ENCODE measurements around the gene TMEM128. TPM values are rescaled to one million over a fixed set of nuclear protein-coding genes. Genes with fewer than 3 reads are reported as not detected.

Gene TMEM128
- total RNA-seq, 2 experiments from 2014 or later: 19.4 to 20.6 TPM

DNA sequence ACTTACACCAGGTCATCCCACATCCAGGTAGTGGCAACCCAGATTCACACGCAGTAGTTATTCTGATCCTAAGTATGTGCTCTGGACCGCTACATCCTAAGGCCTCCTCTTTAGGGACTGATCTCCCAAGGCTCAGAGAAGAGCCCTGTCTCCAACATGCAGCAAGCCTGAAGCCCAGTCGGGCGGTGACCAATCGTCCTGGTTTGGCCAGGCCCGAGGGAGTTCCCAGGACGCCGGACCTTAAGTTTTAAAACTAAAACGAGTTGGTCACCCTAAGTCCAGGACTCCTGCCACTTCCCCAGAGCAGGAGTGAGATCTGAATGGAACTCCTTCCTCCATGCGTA lies 41.5 kb upstream of the TMEM128 start:
- Mint-ChIP-seq H3K36me3 (ENCODE audit: low read depth) (peaks cover 32% of the 10 kb centered on the region), H3K27me3 (no peaks in the 10 kb centered on the region), H3K4me3 (peak overlapping the region; percentile 94), H3K9me3 (no peaks in the 10 kb centered on the region), H3K4me1 (ENCODE audit: low read depth) (peaks cover 45% of the 10 kb centered on the region), H3K27ac (peak overlapping the region; percentile 89)
- peak; percentile 7 for ATAC-seq
- intact Hi-C loops (cut with micrococcal nuclease): no loop called here
- CTCF ChIA-PET: no interaction called here
- DNase-seq: peak; percentile 11
- POLR2A ChIA-PET: interaction anchor here (1.4 to 1.6 kb wide), 2 partner anchors 40 to 41 kb away, joined by 3 to 5 read pairs; partner anchors contain the start of gene TMEM128
- TF ChIP-seq, protein P1, sequence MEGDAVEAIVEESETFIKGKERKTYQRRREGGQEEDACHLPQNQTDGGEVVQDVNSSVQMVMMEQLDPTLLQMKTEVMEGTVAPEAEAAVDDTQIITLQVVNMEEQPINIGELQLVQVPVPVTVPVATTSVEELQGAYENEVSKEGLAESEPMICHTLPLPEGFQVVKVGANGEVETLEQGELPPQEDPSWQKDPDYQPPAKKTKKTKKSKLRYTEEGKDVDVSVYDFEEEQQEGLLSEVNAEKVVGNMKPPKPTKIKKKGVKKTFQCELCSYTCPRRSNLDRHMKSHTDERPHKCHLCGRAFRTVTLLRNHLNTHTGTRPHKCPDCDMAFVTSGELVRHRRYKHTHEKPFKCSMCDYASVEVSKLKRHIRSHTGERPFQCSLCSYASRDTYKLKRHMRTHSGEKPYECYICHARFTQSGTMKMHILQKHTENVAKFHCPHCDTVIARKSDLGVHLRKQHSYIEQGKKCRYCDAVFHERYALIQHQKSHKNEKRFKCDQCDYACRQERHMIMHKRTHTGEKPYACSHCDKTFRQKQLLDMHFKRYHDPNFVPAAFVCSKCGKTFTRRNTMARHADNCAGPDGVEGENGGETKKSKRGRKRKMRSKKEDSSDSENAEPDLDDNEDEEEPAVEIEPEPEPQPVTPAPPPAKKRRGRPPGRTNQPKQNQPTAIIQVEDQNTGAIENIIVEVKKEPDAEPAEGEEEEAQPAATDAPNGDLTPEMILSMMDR (IDR thresholded peaks at IDR 0.05): no peak

- intact Hi-C loops (cut with micrococcal nuclease): no loop called here
- peak overlapping the region; percentile 89 for H3K27ac Mint-ChIP-seq
Observed at GRCh38 chr4:4289055-4289454, 41.0 kb upstream of the TMEM128 start.

GRCh38 chr4:4288098-4288497 lies 40.1 kb upstream of the TMEM128 start:
- peaks cover 45% of the 10 kb centered on the region for H3K4me1 Mint-ChIP-seq (ENCODE audit: low read depth)
- TF ChIP-seq, protein P1 (IDR thresholded peaks at IDR 0.05): no peak
- peaks cover 46% of the 10 kb centered on the region for H3K36me3 Mint-ChIP-seq (ENCODE audit: low read depth)
- ATAC-seq (no peak), DNase-seq (no peak)
- ChIA-PET CTCF (no interaction called here), POLR2A (interaction anchor here (1.1 kb wide), 1 partner anchor 26 kb away, joined by 3 read pairs; no protein-coding TSS in a partner anchor)
- H3K9me3 Mint-ChIP-seq: no peaks in the 10 kb centered on the region
- H3K4me3 Mint-ChIP-seq: peak overlapping the region; percentile 56
- no peaks in the 10 kb centered on the region for H3K27me3 Mint-ChIP-seq
- peak overlapping the region; percentile 10 for H3K27ac Mint-ChIP-seq
- intact Hi-C loops (cut with micrococcal nuclease): no loop called here

More at GRCh38 chr4:4289055-4289454, 41.0 kb upstream of the TMEM128 start:
- Mint-ChIP-seq H3K4me1 (ENCODE audit: low read depth) (peaks cover 45% of the 10 kb centered on the region), H3K4me3 (peak overlapping the region; percentile 94), H3K27me3 (no peaks in the 10 kb centered on the region), H3K9me3 (no peaks in the 10 kb centered on the region), H3K36me3 (ENCODE audit: low read depth) (peaks cover 37% of the 10 kb centered on the region)
- TF ChIP-seq, protein P1 (IDR thresholded peaks at IDR 0.05): no peak
- ChIA-PET POLR2A (interaction anchor here (1.6 kb wide), 1 partner anchor 41 kb away, joined by 3 read pairs; the partner anchor contains the start of gene TMEM128), CTCF (no interaction called here)
- DNase-seq: peak; percentile 14
- ATAC-seq: no peak

DNA sequence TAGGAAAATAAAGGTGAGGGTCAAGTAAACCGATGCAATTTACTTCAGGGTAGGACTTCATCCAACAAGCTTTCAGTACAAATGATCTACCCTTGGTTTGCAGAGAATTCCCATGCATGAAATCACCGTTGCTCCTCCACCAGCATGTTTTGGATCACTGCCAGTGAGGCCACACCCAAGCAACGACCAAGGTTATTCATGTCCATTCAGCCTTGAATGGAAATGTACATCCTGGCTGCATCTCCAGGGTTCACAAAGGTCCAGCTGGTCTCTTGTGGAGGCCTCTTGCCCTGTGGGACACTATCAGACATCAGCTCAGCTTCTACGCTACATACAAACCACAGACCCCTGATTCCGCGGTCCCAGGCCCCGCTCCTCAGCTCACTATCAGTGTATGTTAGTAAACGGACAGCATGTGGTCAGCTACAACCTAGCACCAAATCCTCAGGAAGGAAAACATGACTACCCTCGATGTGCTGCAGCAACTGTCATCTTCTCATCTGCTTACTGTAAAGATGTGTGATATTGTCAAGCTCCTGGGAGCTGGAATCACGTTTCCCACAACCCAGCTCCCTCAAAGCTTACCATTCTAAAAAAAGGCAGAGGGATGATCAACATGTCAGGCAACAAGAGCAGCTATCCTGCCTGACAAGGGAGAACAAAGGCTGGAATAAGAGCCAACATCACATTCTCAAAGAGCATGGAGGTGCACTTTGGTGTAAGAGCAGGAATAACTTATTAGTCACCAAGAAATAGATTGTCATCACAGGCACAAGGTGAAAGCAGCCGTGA lies 37.0 kb upstream of the TMEM128 start:
- DNase-seq: no peak
- TF ChIP-seq, protein P1 (IDR thresholded peaks at IDR 0.05): no peak
- POLR2A ChIA-PET: interaction anchor here (0.8 to 1.2 kb wide), 2 partner anchors 24 to 37 kb away, joined by 3 to 5 read pairs; partner anchors contain the start of gene TMEM128

DNA sequence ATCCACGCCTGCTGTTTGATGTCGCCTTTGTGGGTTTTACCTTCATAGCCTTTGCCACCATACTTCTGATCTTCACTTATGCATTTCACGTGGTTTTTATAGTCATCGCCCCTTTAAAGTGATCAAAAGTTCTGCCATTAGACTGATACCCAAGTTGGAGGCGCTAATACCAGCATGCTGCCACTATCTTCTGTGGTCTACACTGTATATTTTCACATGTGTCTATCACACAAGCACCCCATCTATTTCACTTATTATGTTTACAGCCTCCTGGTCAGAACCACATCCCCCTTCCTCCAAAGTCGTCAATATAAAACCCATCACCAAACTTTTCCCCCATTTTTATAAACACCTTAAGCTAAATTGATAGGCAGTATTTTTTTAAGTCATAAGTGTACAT lies 33.8 kb upstream of the TMEM128 start:
- intact Hi-C loops (cut with micrococcal nuclease): no loop called here
- TF ChIP-seq, protein P1 (IDR thresholded peaks at IDR 0.05): no peak
- no peaks in the 10 kb centered on the region for H3K27me3 Mint-ChIP-seq

More for the DNA sequence above, 37.0 kb upstream of the TMEM128 start:
- ATAC-seq: no peak
- Mint-ChIP-seq H3K36me3 (ENCODE audit: low read depth) (peaks cover 69% of the 10 kb centered on the region), H3K4me1 (ENCODE audit: low read depth) (peaks cover 34% of the 10 kb centered on the region), H3K27me3 (no peaks in the 10 kb centered on the region), H3K4me3 (no peak overlapping the region), H3K9me3 (no peaks in the 10 kb centered on the region), H3K27ac (peak overlapping the region; percentile 31)
- intact Hi-C loops (cut with micrococcal nuclease): no loop called here
- CTCF ChIA-PET: interaction anchor here (0.8 to 3.2 kb wide), 3 partner anchors 25 to 51 kb away, joined by 3 to 11 read pairs (median 3); no protein-coding TSS in a partner anchor

More for the DNA sequence above, 33.8 kb upstream of the TMEM128 start:
- Mint-ChIP-seq H3K27ac (peak overlapping the region; percentile 20), H3K4me3 (no peak overlapping the region), H3K4me1 (ENCODE audit: low read depth) (peaks cover 14% of the 10 kb centered on the region), H3K36me3 (ENCODE audit: low read depth) (peaks cover 74% of the 10 kb centered on the region), H3K9me3 (no peaks in the 10 kb centered on the region)
- ATAC-seq: no peak
- no peak for DNase-seq
- CTCF ChIA-PET: interaction anchor here (2.7 kb wide), 1 partner anchor 22 kb away, joined by 8 read pairs; no protein-coding TSS in a partner anchor
- POLR2A ChIA-PET: interaction anchor here (0.7 to 0.9 kb wide), 2 partner anchors 15 to 38 kb away, joined by 3 to 4 read pairs; no protein-coding TSS in a partner anchor
